ENCODE measurements around the gene YDJC.

DNA sequence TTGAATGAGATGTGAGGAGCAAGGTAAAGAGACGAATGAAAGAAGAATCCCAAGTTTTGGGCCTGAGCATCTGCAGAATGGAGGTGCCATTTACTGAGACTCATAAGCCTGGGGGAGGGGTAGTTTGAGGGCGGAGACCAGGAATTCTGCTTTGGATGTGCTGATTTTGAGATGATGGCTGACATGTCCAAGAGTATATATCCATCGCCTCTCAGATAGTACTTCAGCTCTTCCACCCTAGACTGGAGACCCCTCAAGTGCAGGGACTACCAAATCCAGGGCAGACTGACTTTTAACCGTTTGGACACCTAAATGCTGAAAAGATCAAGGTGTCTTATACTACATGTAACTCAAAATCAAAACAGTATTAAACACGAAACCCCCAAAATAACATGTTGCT is 11.0 kb upstream of the YDJC start:
- TF ChIP-seq CTCF (IDR thresholded peaks at IDR 0.05) (no peak), POLR2A (IDR thresholded peaks at IDR 0.05) (no peak)
